Activated CD8-positive, alpha-beta memory T cell treated with anti-CD3 and anti-CD28 coated beads for 36 hours (primary cell): Measurements from ENCODE around the gene TAS1R2. TPM values are rescaled to one million over a fixed set of nuclear protein-coding genes. Genes with fewer than 3 reads are reported as not detected.
"Not testable (repeated sequence)": the region's sequence is repeated elsewhere in the genome, so short reads cannot be mapped to it uniquely, and the experiment has no call there.

ENCODE experiments used
- CTCF ChIA-PET: fragments of 350-600 bp; sonication (Branson Sonifier 250); formaldehyde crosslinking; loops from one replicate; lab custom pipeline; 2021; ENCODE audit warnings: antibody characterized with exemption; lab: Charles Lee
- POLR2A ChIA-PET: fragments of 350-600 bp; sonication (Branson Sonifier 250); formaldehyde crosslinking; loops from one replicate; lab custom pipeline; 2021; ENCODE audit warnings: antibody characterized with exemption; lab: Charles Lee
- total RNA-seq, 2 experiments: library from RNA; stranded (reverse); gene quantifications; one replicate each; pipeline ENCODE4 v1.2.3, GENCODE V29; 2021

Gene TAS1R2
- total RNA-seq: not detected

GRCh38 chr1:18859560-18859959, at the start of gene TAS1R2:
Gene TAS1R2 (minus strand): TSS chr1:18859660. CDS start chr1:18859660, 0 bp downstream.
- ChIA-PET POLR2A (no interaction called here), CTCF (no interaction called here)

GRCh38 chr1:18907917-18908845, 48.7 kb upstream of the TAS1R2 start:
- ChIA-PET POLR2A (interaction anchor here (1.1 to 1.5 kb wide), 2 partner anchors 18 to 42 kb away, joined by 3 to 4 read pairs; no protein-coding TSS in a partner anchor), CTCF (interaction anchor here (0.6 to 3.3 kb wide), 17 partner anchors 8 to 187 kb away, joined by 3 to 14 read pairs (median 4); partner anchors contain the start of gene IFFO2)

- ChIA-PET CTCF (interaction anchor here (0.7 to 3.3 kb wide), 30 partner anchors 9 to 237 kb away, joined by 3 to 14 read pairs (median 4); partner anchors contain the start of gene IFFO2), POLR2A (interaction anchor here (1.1 to 1.5 kb wide), 2 partner anchors 19 to 43 kb away, joined by 3 to 4 read pairs; no protein-coding TSS in a partner anchor)
Observed at GRCh38 chr1:18907021-18907916, 47.8 kb upstream of the TAS1R2 start.

- POLR2A ChIA-PET: interaction anchor here (1.0 to 2.0 kb wide), 3 partner anchors 10 to 52 kb away, joined by 3 to 5 read pairs (median 4); no protein-coding TSS in a partner anchor
- CTCF ChIA-PET: interaction anchor here (1.5 to 2.1 kb wide), 3 partner anchors 9 to 59 kb away, joined by 3 to 9 read pairs (median 5); no protein-coding TSS in a partner anchor
Observed at GRCh38 chr1:18903291-18903756, 43.9 kb upstream of the TAS1R2 start.

GRCh38 chr1:18902523-18903290, 43.2 kb upstream of the TAS1R2 start, which contains the start of gene ALDH4A1:
Gene ALDH4A1 (minus strand): TSS chr1:18902555. CDS start chr1:18902523, 32 bp downstream.
- ChIA-PET POLR2A (interaction anchor here (0.7 to 2.0 kb wide), 6 partner anchors 11 to 66 kb away, joined by 3 to 5 read pairs (median 4); no protein-coding TSS in a partner anchor), CTCF (interaction anchor here (1.5 to 2.1 kb wide), 3 partner anchors 10 to 60 kb away, joined by 3 to 9 read pairs (median 5); no protein-coding TSS in a partner anchor)

GRCh38 chr1:18901952-18902522, 42.6 kb upstream of the TAS1R2 start:
- ChIA-PET POLR2A (interaction anchor here (0.7 to 2.0 kb wide), 6 partner anchors 11 to 67 kb away, joined by 3 to 5 read pairs (median 4); no protein-coding TSS in a partner anchor), CTCF (interaction anchor here (1.5 to 2.1 kb wide), 3 partner anchors 10 to 60 kb away, joined by 3 to 9 read pairs (median 5); no protein-coding TSS in a partner anchor)

- ChIA-PET CTCF (interaction anchor here (1.5 kb wide), 1 partner anchor 22 kb away, joined by 5 read pairs; no protein-coding TSS in a partner anchor), POLR2A (interaction anchor here (2.0 kb wide), 1 partner anchor 54 kb away, joined by 4 read pairs; no protein-coding TSS in a partner anchor)
Observed at GRCh38 chr1:18901147-18901951, 41.9 kb upstream of the TAS1R2 start.

GRCh38 chr1:18900303-18900841, 40.9 kb upstream of the TAS1R2 start:
- ChIA-PET CTCF (no interaction called here), POLR2A (no interaction called here)

- CTCF ChIA-PET: no interaction called here
- POLR2A ChIA-PET: no interaction called here
Observed at GRCh38 chr1:18899363-18900049, 40.0 kb upstream of the TAS1R2 start.

GRCh38 chr1:18898567-18898966, 39.1 kb upstream of the TAS1R2 start:
- ChIA-PET CTCF (no interaction called here), POLR2A (no interaction called here)

- ChIA-PET POLR2A (no interaction called here), CTCF (interaction anchor here (0.7 to 1.3 kb wide), 2 partner anchors 18 to 147 kb away, joined by 4 read pairs; no protein-coding TSS in a partner anchor)
Observed at GRCh38 chr1:18895317-18895716, 35.9 kb upstream of the TAS1R2 start.

GRCh38 chr1:18893120-18893519, 33.7 kb upstream of the TAS1R2 start:
- ChIA-PET POLR2A (no interaction called here), CTCF (interaction anchor here (1.7 to 1.9 kb wide), 2 partner anchors 9 to 20 kb away, joined by 4 to 6 read pairs; no protein-coding TSS in a partner anchor)

- CTCF ChIA-PET: interaction anchor here (0.6 kb wide), 1 partner anchor 596 kb away, joined by 3 read pairs; no protein-coding TSS in a partner anchor
- POLR2A ChIA-PET: not testable (repeated sequence)
Observed at GRCh38 chr1:18891858-18892257, 32.4 kb upstream of the TAS1R2 start.

GRCh38 chr1:18891426-18891780, 31.9 kb upstream of the TAS1R2 start:
- ChIA-PET CTCF (no interaction called here), POLR2A (no interaction called here)

- CTCF ChIA-PET: no interaction called here
- POLR2A ChIA-PET: no interaction called here
Observed at GRCh38 chr1:18890706-18891425, 31.4 kb upstream of the TAS1R2 start.
